Measurements from ENCODE around the gene LIPC.

Gene LIPC

DNA sequence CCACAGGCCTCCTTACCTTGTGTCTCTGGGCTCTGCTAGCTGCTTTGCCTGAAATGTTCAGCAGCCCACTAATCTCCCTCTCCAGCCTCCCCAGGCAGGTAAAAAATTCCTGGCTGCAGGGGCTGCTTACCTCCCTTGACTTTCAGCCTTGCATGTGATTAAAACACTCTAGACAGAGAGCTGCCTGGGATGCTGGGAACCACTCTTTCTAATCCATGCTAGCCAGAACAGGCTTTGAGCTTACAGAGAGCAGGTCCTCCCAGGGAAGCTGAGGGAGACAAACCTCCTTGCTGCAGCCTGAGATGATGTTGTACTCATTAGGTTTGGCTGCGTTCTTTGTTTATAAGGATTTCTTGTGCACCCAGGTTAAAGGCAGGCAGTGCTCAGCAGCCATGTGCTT is 33.7 kb upstream of the LIPC start:
- TF ChIP-seq, protein P1, sequence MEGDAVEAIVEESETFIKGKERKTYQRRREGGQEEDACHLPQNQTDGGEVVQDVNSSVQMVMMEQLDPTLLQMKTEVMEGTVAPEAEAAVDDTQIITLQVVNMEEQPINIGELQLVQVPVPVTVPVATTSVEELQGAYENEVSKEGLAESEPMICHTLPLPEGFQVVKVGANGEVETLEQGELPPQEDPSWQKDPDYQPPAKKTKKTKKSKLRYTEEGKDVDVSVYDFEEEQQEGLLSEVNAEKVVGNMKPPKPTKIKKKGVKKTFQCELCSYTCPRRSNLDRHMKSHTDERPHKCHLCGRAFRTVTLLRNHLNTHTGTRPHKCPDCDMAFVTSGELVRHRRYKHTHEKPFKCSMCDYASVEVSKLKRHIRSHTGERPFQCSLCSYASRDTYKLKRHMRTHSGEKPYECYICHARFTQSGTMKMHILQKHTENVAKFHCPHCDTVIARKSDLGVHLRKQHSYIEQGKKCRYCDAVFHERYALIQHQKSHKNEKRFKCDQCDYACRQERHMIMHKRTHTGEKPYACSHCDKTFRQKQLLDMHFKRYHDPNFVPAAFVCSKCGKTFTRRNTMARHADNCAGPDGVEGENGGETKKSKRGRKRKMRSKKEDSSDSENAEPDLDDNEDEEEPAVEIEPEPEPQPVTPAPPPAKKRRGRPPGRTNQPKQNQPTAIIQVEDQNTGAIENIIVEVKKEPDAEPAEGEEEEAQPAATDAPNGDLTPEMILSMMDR (IDR thresholded peaks at IDR 0.05; ENCODE audit: borderline replicate concordance, insufficient read depth, low read depth, low read length): no peak
- no peak overlapping the region for H3K4me3 ChIP-seq (ENCODE audit: low read depth, low read length)

DNA sequence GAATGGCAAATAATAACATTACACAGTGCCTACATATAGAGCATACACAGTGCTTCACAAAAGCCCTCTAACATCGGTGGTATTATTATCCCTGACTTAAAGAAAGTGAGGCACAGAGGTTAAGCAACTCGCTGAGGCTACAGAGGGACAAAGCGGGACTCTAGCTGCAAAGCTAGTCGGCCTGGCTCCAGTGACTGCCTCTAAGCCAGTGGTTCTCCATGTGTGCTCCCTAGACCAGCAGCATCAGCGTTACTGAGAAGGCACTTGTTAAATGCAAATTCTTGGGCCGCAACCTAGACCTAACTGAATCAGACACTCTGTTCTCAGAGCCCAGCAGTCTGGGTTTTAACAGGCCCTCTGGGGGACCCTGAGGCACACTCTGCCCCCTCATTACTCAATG is 33.1 kb upstream of the LIPC start:
- H3K4me3 ChIP-seq (ENCODE audit: low read depth, low read length): no peak overlapping the region
- TF ChIP-seq, protein P1 (IDR thresholded peaks at IDR 0.05; ENCODE audit: borderline replicate concordance, insufficient read depth, low read depth, low read length): no peak

DNA sequence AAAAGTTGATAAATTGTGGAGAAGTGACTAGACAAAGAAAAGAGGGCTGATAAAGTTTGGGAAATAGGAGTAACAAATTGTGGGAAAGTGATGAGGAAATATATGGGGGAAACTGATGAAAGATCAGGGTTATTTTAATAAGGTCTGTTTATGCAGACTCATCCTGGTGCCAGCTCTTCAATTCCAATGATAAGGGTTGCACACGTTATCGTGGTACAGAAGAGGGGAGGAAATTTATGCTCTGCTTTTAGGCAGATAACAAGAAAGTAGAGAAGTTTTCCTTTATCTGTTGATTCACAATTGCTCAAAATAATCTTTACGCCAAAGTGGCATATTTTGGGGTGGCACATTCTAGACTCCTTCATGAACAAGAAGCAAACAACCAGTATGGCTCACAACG is 32.1 kb upstream of the LIPC start:
- TF ChIP-seq, protein P1 (IDR thresholded peaks at IDR 0.05; ENCODE audit: borderline replicate concordance, insufficient read depth, low read depth, low read length): no peak

DNA sequence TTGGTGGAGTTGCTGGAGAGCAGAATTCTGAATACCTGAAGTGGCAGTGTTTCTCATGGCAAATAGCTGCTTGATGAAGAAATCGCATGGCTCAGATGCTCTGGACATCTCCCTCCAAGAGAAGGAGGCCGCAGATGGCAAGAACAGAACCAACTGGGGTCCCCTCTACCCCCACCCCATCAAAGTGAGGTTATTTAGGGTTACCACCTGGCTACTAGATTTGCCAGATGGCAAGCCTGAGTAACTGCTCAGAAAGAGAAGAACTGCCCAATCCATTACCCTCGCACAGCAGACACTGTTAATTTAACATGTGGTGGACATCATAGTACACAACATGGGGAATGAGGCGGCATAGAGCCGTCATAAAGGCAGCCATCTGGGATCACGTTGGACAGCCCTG is 30.5 kb upstream of the LIPC start:
- H3K4me3 ChIP-seq (ENCODE audit: low read depth, low read length): no peak overlapping the region
- TF ChIP-seq, protein P1 (IDR thresholded peaks at IDR 0.05; ENCODE audit: borderline replicate concordance, insufficient read depth, low read depth, low read length): no peak

More for the DNA sequence above, 32.1 kb upstream of the LIPC start:
- H3K4me3 ChIP-seq (ENCODE audit: low read depth, low read length): no peak overlapping the region

DNA sequence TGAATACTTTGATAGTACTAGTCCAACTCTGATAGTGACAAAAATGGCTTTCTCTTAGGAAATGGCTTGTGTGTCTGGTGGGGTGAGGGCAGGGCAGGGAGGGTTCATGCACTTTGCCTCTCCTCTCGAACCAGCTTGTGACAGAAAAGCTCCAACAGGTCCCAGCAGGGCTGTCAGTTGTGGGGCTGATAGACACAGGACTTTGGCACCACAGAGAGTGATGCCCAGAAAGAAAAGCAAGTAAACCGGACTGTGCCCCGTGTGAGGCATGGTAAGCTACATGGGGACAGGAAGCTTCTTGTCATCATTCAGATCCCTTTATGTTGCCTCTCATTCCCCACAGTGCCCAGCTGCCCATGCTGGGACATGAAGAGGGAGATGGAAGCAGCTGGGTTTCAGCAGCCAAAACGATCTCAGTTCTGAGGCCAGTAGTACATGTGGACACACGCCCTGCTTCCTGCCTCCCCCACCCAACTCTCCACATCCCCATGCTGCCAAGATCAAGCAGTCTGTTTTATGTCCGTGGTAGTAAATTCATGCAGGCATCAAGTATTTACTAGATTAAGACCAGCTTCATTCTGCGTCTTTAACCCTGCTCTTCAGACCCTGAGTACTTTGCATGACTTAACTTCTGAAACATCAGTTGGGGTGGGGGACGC is 29.7 kb upstream of the LIPC start:
- TF ChIP-seq, protein P1 (IDR thresholded peaks at IDR 0.05; ENCODE audit: borderline replicate concordance, insufficient read depth, low read depth, low read length): no peak

DNA sequence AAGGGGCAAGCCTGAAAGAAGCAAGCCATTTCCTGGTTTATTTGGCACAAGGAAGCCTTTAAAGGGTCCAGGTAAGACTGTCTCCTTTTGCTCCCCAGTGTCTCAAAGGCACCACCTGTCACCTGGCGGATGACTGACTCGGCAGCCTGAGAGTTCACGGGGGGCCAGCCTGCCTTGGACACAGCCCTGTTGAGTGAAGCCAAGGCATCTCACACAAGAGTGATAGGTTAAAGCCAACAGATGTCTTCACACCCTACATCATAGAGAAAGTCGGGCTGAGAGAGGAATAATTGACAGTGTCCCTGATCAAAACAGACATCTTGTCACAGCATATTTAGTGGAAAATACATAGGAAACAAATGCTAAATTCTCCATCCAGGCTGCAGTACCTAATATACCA is 28.2 kb upstream of the LIPC start:
- TF ChIP-seq, protein P1 (IDR thresholded peaks at IDR 0.05; ENCODE audit: borderline replicate concordance, insufficient read depth, low read depth, low read length): no peak

More for the DNA sequence above, 29.7 kb upstream of the LIPC start:
- H3K4me3 ChIP-seq (ENCODE audit: low read depth, low read length): no peak overlapping the region

DNA sequence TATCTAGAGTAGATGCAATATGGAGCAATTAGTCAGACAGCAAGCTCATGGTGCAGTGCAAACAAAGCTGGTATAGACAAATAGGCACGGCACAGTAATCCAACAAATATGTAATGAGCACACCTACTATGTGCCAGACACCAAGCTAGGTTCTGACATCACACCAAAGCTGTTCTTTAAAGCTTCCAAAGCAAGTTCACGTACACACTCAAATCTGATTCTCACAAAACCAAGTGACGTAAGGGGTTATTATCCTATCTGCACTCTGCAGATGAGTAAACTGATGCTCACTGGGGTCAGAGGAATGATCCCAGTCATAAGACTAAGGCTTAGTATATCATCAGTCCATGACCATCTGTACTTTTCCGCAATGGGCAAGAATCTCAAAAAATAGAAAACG is 27.8 kb upstream of the LIPC start:
- no peak overlapping the region for H3K4me3 ChIP-seq (ENCODE audit: low read depth, low read length)
- TF ChIP-seq, protein P1 (IDR thresholded peaks at IDR 0.05; ENCODE audit: borderline replicate concordance, insufficient read depth, low read depth, low read length): no peak

More for the DNA sequence above, 28.2 kb upstream of the LIPC start:
- no peak overlapping the region for H3K4me3 ChIP-seq (ENCODE audit: low read depth, low read length)
